Spleen (tissue), 7 donors: Measurements from ENCODE around the gene ZNF804B.

Experiments
- POLR2A ChIP-seq, 3 donors: fragments of 450-650 bp; IDR thresholded peaks; one replicate each; pipeline ENCODE4 v1.5.1; 2017; ENCODE audit warnings: antibody characterized with exemption in 3 of 3, mild to moderate bottlenecking in 1 of 3
- POLR2AphosphoS5 ChIP-seq, 3 donors: sonication (generic); formaldehyde crosslinking; IDR thresholded peaks; one replicate each; pipeline ENCODE4 v1.5.1; 2017; ENCODE audit warnings: antibody characterized with exemption in 3 of 3
- TF ChIP-seq, protein P1 (sequence below), 11 experiments: fragments of 200-600 bp in 7 of 11; fragments of 450-650 bp in 4 of 11; sonication (generic) in 4 of 11; IDR thresholded peaks in 8 of 11; conservative IDR thresholded peaks in 3 of 11; 1 replicate in 7 of 11; 2 replicates in 4 of 11; pipeline versions ENCODE4 v1.4.0 to v1.8.0; 2016 to 2021; ENCODE audit warnings: antibody characterized with exemption in 11 of 11, inconsistent platforms in 4 of 11, mild to moderate bottlenecking in 1 of 11
- donor health status: DM: no; HTN: no; CAD: no; lungs with moderate emphysema.
- donor health status: DM: no; HTN: no; CAD: no.
- donor health status: DM: no; HTN: no; CAD: no.

GRCh38 chr7:88761779-88762178, 2.3 kb downstream of the ZNF804B start:
- TF ChIP-seq, protein P1, sequence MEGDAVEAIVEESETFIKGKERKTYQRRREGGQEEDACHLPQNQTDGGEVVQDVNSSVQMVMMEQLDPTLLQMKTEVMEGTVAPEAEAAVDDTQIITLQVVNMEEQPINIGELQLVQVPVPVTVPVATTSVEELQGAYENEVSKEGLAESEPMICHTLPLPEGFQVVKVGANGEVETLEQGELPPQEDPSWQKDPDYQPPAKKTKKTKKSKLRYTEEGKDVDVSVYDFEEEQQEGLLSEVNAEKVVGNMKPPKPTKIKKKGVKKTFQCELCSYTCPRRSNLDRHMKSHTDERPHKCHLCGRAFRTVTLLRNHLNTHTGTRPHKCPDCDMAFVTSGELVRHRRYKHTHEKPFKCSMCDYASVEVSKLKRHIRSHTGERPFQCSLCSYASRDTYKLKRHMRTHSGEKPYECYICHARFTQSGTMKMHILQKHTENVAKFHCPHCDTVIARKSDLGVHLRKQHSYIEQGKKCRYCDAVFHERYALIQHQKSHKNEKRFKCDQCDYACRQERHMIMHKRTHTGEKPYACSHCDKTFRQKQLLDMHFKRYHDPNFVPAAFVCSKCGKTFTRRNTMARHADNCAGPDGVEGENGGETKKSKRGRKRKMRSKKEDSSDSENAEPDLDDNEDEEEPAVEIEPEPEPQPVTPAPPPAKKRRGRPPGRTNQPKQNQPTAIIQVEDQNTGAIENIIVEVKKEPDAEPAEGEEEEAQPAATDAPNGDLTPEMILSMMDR (IDR thresholded peaks at IDR 0.05 in 8 of 11, conservative IDR thresholded peaks at IDR 0.05 in 3 of 11), result no peak
- no peak for TF ChIP-seq POLR2A (IDR thresholded peaks at IDR 0.05)
- no peak for TF ChIP-seq POLR2AphosphoS5 (IDR thresholded peaks at IDR 0.05)
